Measurements from ENCODE around the gene DNM3.
A peak's percentile ranks its signal among the peaks of the same experiment; 100 is the strongest.

Gene DNM3

GRCh38 chr1:171961861-171962260 lies 120.6 kb downstream of the DNM3 start:
- Histone ChIP-seq H3K9ac (ENCODE audit: low read depth, low read length) (no peak overlapping the region), H3K4me1 (ENCODE audit: insufficient read depth, low read length) (peaks cover 6% of the 10 kb centered on the region)

DNA sequence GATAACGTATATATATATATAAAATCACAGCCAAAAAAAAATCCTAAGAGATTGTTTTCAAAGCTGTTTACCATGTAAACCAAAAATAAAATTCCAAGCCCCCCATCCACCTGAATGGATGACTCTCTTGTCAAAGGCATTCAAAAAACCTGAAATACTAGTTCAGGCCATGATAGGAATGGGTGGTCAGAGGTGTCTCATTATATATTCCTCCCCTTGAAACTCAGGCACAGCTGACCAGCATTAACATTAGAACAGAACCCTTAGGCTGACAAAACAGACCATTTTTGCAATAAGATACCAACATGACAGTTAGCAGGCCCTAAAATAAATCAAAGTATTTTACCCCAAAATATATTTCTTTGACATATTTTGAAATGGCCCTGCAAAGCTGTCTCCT lies 122.5 kb downstream of the DNM3 start:
- Histone ChIP-seq H3K4me1 (ENCODE audit: insufficient read depth, low read length) (peaks cover 25% of the 10 kb centered on the region), H3K4me3 (ENCODE audit: low read length) (no peak overlapping the region), H3K9ac (ENCODE audit: low read depth, low read length) (no peak overlapping the region), H3K27ac (ENCODE audit: low read length) (no peak overlapping the region), H3K9me3 (ENCODE audit: insufficient read depth, low read depth, low read length) (no peaks in the 10 kb centered on the region; the same call in 1 of the 2 replicates), H3K27me3 (ENCODE audit: insufficient read depth, low read length) (no peaks in the 10 kb centered on the region), H3K36me3 (ENCODE audit: insufficient read depth, low read depth, low read length) (no peaks in the 10 kb centered on the region)

More at GRCh38 chr1:171961861-171962260, 120.6 kb downstream of the DNM3 start:
- H3K9me3 ChIP-seq (ENCODE audit: insufficient read depth, low read depth, low read length), result no peaks in the 10 kb centered on the region; the same call in 1 of the 2 replicates
- H3K27ac ChIP-seq (ENCODE audit: low read length), result no peak overlapping the region
- no peak overlapping the region for H3K4me3 ChIP-seq (ENCODE audit: low read length)
- H3K36me3 ChIP-seq (ENCODE audit: insufficient read depth, low read depth, low read length), result no peaks in the 10 kb centered on the region
- no peaks in the 10 kb centered on the region for H3K27me3 ChIP-seq (ENCODE audit: insufficient read depth, low read length)

- H3K4me3 ChIP-seq (ENCODE audit: low read length), result no peak overlapping the region
- no peaks in the 10 kb centered on the region for H3K27me3 ChIP-seq (ENCODE audit: insufficient read depth, low read length)
- no peak overlapping the region for H3K9ac ChIP-seq (ENCODE audit: low read depth, low read length)
- H3K27ac ChIP-seq (ENCODE audit: low read length), result no peak overlapping the region
- no peaks in the 10 kb centered on the region; the same call in 1 of the 2 replicates for H3K9me3 ChIP-seq (ENCODE audit: insufficient read depth, low read depth, low read length)
- H3K4me1 ChIP-seq (ENCODE audit: insufficient read depth, low read length), result peaks cover 36% of the 10 kb centered on the region
- H3K36me3 ChIP-seq (ENCODE audit: insufficient read depth, low read depth, low read length), result no peaks in the 10 kb centered on the region
These were observed 124.5 kb downstream of the DNM3 start for GRCh38 chr1:171965777-171966176.

DNA sequence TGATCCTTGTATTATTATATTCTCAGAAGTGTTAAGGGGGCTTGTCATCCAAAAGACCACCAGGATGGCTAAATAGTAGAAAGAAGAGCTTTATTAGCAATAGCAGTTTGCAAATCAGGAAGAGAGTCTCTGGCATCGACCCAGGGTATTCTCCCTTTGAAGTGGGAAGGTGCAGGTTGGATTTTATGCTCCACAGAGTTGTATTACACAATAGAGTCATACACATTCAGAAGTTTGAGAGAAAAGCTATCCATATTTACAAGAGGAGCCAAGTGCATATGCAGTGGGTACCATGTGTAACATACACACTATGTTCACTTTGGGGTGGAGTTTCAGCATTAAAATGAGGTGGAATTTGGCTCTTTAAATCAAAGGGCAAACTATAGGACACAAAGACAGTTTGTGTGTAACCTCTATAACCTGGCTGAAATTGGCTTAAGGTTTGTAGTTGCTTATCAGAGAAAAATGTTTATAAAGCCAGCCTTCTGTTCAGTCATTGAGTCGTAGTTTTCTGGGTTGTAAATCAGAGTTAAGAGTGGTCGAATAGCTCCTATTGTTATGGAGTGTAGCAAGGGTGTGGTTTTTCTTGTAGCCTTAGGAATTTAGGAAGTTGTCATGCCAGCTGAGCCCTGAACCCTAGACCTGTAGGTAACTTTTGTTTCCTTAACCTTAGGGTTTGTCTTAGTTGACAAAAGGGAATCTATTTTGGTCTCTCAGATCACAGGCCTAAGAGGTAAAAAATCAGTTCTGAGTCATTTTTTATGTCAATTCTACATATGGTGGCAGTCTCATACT lies 125.3 kb downstream of the DNM3 start:
- Histone ChIP-seq H3K36me3 (ENCODE audit: insufficient read depth, low read depth, low read length) (no peaks in the 10 kb centered on the region), H3K4me3 (ENCODE audit: low read length) (0 out of 2 replicates have a peak overlapping the region, but pooled peaks have one; percentile 5), H3K9me3 (ENCODE audit: insufficient read depth, low read depth, low read length) (no peaks in the 10 kb centered on the region; the same call in 1 of the 2 replicates), H3K27ac (ENCODE audit: low read length) (no peak overlapping the region), H3K4me1 (ENCODE audit: insufficient read depth, low read length) (peaks cover 36% of the 10 kb centered on the region), H3K9ac (ENCODE audit: low read depth, low read length) (no peak overlapping the region), H3K27me3 (ENCODE audit: insufficient read depth, low read length) (no peaks in the 10 kb centered on the region)

GRCh38 chr1:171969226-171969625 lies 127.9 kb downstream of the DNM3 start:
- Histone ChIP-seq H3K4me3 (ENCODE audit: low read length) (no peak overlapping the region), H3K36me3 (ENCODE audit: insufficient read depth, low read depth, low read length) (no peaks in the 10 kb centered on the region)

DNA sequence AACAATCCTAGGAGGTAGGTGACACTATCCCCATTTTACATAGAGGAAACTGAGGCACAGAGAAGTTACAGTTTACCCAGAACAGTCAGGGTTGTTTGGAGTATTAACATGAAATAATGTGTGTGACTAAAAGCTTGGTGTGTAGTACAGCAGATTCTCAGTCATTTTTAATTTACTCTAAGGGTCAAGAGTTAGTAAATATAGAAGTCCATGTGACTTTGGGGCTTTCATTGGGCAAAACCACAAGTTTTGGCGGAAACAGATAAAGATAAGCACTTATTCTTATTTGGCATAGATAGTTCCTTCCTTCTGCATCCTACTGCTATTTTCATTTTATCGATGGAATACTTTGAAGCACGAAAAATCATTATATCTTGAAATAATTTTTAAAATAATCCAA lies 128.5 kb downstream of the DNM3 start:
- Histone ChIP-seq H3K27ac (ENCODE audit: low read length) (no peak overlapping the region), H3K9ac (ENCODE audit: low read depth, low read length) (no peak overlapping the region), H3K4me1 (ENCODE audit: insufficient read depth, low read length) (peaks cover 40% of the 10 kb centered on the region), H3K4me3 (ENCODE audit: low read length) (no peak overlapping the region), H3K27me3 (ENCODE audit: insufficient read depth, low read length) (no peaks in the 10 kb centered on the region), H3K9me3 (ENCODE audit: insufficient read depth, low read depth, low read length) (no peaks in the 10 kb centered on the region; the same call in 1 of the 2 replicates), H3K36me3 (ENCODE audit: insufficient read depth, low read depth, low read length) (no peaks in the 10 kb centered on the region)

More at GRCh38 chr1:171969226-171969625, 127.9 kb downstream of the DNM3 start:
- peaks cover 40% of the 10 kb centered on the region for H3K4me1 ChIP-seq (ENCODE audit: insufficient read depth, low read length)
- no peak overlapping the region for H3K27ac ChIP-seq (ENCODE audit: low read length)
- no peaks in the 10 kb centered on the region for H3K27me3 ChIP-seq (ENCODE audit: insufficient read depth, low read length)
- H3K9ac ChIP-seq (ENCODE audit: low read depth, low read length), result no peak overlapping the region
- no peaks in the 10 kb centered on the region; the same call in 1 of the 2 replicates for H3K9me3 ChIP-seq (ENCODE audit: insufficient read depth, low read depth, low read length)

DNA sequence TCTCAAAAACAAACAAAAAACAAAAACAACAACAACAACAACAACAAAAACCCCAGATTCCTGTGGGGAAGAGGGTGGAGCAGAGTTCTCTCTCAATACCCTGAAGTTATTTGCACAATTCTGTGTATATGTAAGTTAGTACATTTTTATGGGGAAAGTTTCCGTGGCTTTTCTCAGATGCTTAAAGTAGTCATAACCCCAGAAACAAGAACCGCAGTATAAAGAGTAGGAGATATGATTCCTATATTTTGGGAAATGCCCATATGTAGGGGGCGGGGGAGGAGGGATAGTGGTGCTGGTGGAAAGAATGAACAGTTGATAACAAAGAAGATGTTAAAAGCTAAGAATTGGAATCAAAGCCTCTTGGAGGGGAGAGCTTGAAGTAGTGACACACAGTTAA lies 131.5 kb downstream of the DNM3 start:
- Histone ChIP-seq H3K27me3 (ENCODE audit: insufficient read depth, low read length) (no peaks in the 10 kb centered on the region), H3K27ac (ENCODE audit: low read length) (no peak overlapping the region), H3K4me1 (ENCODE audit: insufficient read depth, low read length) (peaks cover 23% of the 10 kb centered on the region), H3K9me3 (ENCODE audit: insufficient read depth, low read depth, low read length) (no peaks in the 10 kb centered on the region; the same call in 1 of the 2 replicates), H3K9ac (ENCODE audit: low read depth, low read length) (no peak overlapping the region), H3K36me3 (ENCODE audit: insufficient read depth, low read depth, low read length) (no peaks in the 10 kb centered on the region), H3K4me3 (ENCODE audit: low read length) (no peak overlapping the region)

DNA sequence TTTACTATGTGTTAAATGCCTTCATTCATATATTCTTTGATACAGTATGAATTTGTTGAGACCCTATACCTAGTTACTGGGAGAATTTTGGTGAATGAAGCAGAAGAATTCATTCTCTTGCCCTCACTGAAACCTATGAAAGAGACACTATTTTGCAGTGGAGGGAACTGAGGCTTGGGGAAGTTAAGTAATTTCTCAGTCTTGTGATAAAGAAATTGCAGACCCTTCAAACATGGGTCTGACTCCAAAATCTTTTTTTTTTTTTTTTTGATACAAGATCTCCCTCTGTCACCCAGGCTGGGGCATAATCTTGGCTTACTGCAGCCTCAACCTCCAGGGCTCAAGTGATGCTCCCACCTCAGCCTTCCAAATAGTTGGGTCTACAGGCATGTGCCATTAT lies 132.1 kb downstream of the DNM3 start:
- Histone ChIP-seq H3K27me3 (ENCODE audit: insufficient read depth, low read length) (no peaks in the 10 kb centered on the region), H3K9ac (ENCODE audit: low read depth, low read length) (no peak overlapping the region), H3K4me3 (ENCODE audit: low read length) (no peak overlapping the region), H3K4me1 (ENCODE audit: insufficient read depth, low read length) (peaks cover 18% of the 10 kb centered on the region), H3K36me3 (ENCODE audit: insufficient read depth, low read depth, low read length) (no peaks in the 10 kb centered on the region), H3K9me3 (ENCODE audit: insufficient read depth, low read depth, low read length) (no peaks in the 10 kb centered on the region; the same call in 1 of the 2 replicates), H3K27ac (ENCODE audit: low read length) (no peak overlapping the region)

GRCh38 chr1:171981303-171981702 lies 140.0 kb downstream of the DNM3 start:
- Histone ChIP-seq H3K4me1 (ENCODE audit: insufficient read depth, low read length) (no peaks in the 10 kb centered on the region), H3K4me3 (ENCODE audit: low read length) (no peak overlapping the region), H3K9me3 (ENCODE audit: insufficient read depth, low read depth, low read length) (no peaks in the 10 kb centered on the region), H3K27ac (ENCODE audit: low read length) (no peak overlapping the region), H3K27me3 (ENCODE audit: insufficient read depth, low read length) (no peaks in the 10 kb centered on the region), H3K9ac (ENCODE audit: low read depth, low read length) (no peak overlapping the region), H3K36me3 (ENCODE audit: insufficient read depth, low read depth, low read length) (no peaks in the 10 kb centered on the region)

DNA sequence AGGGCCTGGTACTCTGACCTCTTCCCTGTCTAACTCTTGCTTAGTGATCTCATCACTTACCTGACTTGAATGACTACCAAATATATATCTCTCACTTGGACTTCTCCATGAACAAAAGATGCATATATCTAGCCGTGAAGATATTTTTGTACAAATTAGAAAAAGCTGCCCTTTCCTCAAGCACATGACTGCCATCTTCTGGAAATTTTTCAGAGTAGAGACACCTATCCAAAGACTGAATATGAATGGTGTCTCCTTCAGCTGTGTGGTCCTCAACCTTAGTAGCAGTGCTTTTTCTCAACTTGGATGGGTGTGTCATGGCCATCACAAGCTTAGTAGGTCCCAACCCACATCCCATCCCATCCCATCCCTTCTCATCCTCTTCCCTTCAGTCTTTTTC lies 142.3 kb downstream of the DNM3 start:
- Histone ChIP-seq H3K27ac (ENCODE audit: low read length) (no peak overlapping the region), H3K4me1 (ENCODE audit: insufficient read depth, low read length) (no peaks in the 10 kb centered on the region), H3K9ac (ENCODE audit: low read depth, low read length) (no peak overlapping the region), H3K9me3 (ENCODE audit: insufficient read depth, low read depth, low read length) (no peaks in the 10 kb centered on the region), H3K36me3 (ENCODE audit: insufficient read depth, low read depth, low read length) (no peaks in the 10 kb centered on the region), H3K27me3 (ENCODE audit: insufficient read depth, low read length) (no peaks in the 10 kb centered on the region), H3K4me3 (ENCODE audit: low read length) (no peak overlapping the region)

GRCh38 chr1:171984262-171984661 lies 143.0 kb downstream of the DNM3 start:
- Histone ChIP-seq H3K4me3 (ENCODE audit: low read length) (no peak overlapping the region), H3K36me3 (ENCODE audit: insufficient read depth, low read depth, low read length) (no peaks in the 10 kb centered on the region), H3K27me3 (ENCODE audit: insufficient read depth, low read length) (no peaks in the 10 kb centered on the region), H3K9ac (ENCODE audit: low read depth, low read length) (no peak overlapping the region), H3K9me3 (ENCODE audit: insufficient read depth, low read depth, low read length) (no peaks in the 10 kb centered on the region), H3K27ac (ENCODE audit: low read length) (no peak overlapping the region), H3K4me1 (ENCODE audit: insufficient read depth, low read length) (no peaks in the 10 kb centered on the region)

- Histone ChIP-seq H3K27ac (ENCODE audit: low read length) (no peak overlapping the region), H3K9me3 (ENCODE audit: insufficient read depth, low read depth, low read length) (no peaks in the 10 kb centered on the region), H3K4me3 (ENCODE audit: low read length) (no peak overlapping the region), H3K4me1 (ENCODE audit: insufficient read depth, low read length) (no peaks in the 10 kb centered on the region), H3K27me3 (ENCODE audit: insufficient read depth, low read length) (no peaks in the 10 kb centered on the region), H3K36me3 (ENCODE audit: insufficient read depth, low read depth, low read length) (no peaks in the 10 kb centered on the region), H3K9ac (ENCODE audit: low read depth, low read length) (no peak overlapping the region)
These were observed 143.7 kb downstream of the DNM3 start for GRCh38 chr1:171984850-171985485.

Data from iPS-20b (cell line).